ENCODE results near the gene SLC35F1.

Gene SLC35F1

DNA sequence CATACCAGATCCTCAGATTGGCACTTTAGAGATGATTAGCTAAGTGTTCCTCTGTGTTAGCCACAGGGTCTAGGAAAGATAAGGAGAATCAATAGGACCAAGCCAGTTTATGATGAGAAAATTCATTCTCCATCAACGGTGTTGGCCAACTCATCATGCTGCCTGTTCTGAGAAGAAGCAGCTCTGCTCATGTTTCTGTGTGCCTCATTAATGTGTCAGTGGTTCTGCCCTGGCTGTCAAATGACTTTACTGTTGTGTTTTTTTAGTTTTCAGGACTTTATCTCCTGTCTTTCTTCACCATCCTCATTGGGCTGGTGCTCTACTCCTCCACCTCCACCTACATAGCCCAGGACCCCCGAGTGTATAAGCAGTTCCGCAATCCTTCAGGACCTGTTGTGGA lies 406.7 kb downstream of the SLC35F1 start:
- DNase-seq (ENCODE audit: low read depth in 2 of 2) = no peak

DNA sequence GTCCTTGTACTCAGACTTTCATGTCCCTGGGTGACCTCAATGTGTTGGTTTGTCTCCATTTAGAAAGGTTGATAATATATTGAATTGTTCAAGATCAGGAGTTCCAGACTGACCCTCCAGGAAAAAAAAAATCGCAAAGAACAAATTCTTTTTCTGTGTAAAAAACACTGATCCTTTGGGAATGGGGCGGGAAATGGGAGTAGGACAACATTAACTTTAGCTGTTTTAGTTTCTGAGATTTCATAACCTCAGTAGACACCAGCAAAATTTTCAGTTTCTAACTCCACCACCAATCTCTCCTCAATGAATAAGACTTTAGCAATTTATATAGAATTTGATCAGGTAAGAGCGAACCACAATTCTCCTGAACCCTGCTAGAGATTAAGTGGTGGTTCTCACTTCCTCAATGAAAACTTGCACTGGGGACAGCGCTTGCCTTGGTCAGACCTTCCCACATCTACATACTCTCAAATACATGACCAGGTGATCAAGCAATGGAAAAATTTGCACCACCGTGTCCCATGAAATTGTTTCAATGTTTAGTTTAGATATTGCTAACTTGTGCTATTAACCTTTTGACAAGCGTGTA lies 409.8 kb downstream of the SLC35F1 start:
- DNase-seq (ENCODE audit: low read depth in 2 of 2) = no peak

DNA sequence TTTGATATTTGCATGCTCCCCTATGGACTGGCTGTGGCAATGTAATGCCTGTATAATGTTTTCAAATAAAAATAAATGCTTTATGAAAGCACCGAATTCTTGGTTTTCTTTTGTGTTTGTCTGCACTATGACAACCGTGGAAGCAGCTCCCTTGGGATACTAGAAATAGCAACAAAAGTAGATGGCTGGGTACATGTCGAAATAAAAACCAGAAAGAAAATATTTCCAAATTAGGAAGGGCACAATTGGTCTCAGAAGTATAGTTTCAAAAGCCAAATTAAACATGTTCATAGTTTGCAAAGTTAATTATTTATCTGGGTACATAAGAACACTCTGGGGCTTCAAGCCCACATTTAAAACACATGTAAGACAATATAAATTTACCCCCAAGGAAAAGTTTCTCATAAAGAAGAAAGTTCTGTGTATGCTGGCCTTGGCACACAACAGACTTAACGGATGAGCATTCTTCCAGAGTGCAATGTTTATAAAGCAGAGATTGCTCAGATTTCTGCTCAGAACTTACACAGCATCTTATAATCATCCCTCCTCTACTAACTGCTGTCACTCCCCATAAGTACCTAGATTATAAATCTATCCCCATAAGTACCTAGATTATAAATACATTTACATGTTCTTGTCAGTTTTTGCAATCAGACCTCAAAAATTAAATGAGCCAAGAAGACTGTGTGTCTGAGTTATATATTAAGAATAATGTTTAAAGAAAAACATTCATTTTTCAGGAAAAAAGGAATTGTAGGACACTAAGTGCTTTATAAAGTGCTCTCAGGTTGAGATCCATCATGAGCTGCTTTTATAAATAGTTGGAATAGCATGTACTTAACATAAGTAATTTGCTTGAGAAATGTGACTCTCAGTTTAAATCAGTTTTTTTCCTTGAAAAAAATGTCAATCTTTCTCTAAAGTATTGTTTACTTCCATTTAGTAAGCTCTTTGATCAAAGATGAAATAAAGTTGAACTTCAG lies 410.8 kb downstream of the SLC35F1 start:
- DNase-seq (ENCODE audit: low read depth in 2 of 2) = no peak

DNA sequence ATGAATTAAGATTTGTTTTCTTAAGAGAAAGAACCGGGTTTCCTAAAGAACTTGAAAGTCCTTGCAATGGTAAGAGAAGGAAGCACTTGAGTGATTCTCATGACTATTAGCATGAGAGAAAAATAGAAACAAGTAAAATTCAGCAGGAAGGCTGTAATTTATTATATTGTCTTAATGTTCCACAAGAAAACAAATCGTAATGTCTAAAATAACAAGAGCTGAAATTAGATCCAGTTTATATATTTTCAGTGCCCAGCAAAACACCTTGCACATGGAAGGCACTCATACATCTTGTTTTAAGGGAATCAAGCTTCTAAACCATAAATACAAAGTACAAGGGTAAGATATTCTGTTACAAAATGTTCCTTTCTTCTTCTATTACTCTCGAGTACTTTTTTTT lies 411.6 kb downstream of the SLC35F1 start:
- DNase-seq (ENCODE audit: low read depth in 2 of 2) = no peak

DNA sequence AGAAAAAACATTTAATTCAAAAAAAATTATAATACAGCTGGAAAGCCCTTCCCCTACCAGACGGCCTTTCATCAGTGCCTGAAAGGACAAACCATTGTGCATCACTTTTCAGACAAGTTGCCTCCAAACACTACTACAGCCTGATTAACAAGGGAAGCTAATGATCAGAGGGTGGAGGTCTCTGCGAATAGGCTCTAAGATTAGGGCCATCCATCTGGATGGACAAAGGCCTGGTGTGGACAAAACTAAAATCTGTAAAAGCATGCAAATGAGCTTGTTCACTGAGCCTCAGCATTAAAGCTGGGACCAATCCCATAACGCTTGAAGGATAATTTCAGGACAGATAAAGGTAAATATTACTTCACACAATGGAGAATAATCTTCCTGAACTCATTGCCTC lies 412.4 kb downstream of the SLC35F1 start:
- no peak for DNase-seq (ENCODE audit: low read depth in 2 of 2)

DNA sequence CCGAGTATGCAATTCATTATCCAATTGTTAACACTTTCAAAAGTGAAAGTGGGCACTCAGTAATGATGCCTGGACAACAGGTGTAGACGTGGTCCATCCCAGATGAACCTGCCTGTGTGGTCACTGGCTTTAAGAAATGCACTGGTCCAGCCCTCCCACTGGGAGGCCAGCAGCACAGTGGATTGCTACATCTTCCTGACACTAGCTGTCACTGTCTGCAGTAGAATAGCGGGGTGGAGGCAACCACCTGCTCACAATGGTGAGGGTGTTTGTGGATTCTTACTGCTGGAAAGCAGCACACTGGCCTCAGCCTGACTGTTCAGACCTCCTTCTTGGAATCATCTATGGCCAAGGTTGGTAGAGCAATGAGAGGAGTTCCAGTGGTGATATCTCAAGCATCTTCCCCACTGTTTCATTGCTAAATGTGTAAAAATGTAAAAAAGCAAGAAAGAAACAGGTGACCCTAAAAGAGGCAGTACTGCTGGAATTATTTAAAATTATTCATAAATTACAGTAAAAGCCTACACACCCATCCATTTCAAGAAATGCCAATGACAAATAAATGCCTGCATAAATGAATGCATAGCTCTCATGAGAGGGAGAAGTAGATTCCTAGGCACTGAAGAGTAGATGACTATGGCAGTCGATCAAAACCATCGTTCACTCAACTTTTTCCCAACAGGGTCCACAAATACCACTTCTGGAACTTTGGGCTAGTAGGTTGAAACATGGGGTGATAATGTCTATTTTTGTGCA lies 413.0 kb downstream of the SLC35F1 start:
- no peak for DNase-seq (ENCODE audit: low read depth in 2 of 2)

DNA sequence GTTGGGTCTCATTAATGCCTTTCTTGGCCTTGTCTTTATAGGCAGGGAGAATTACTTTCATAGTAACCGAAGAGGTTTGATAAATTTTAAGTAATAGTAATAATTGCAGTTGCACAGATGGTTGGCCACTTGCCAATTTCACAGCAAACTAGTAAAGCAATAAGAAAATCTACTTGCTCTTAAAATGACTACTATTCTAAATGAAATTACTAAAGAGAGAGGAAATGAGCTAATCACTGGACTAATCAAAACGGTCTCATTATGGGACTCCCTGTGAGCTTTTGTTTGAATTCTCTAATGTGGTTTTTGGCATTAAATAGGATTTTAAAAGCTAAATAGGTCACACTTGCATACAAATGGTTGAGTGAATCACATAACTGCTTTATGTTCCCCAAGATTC lies 413.6 kb downstream of the SLC35F1 start:
- no peak for DNase-seq (ENCODE audit: low read depth in 2 of 2)

DNA sequence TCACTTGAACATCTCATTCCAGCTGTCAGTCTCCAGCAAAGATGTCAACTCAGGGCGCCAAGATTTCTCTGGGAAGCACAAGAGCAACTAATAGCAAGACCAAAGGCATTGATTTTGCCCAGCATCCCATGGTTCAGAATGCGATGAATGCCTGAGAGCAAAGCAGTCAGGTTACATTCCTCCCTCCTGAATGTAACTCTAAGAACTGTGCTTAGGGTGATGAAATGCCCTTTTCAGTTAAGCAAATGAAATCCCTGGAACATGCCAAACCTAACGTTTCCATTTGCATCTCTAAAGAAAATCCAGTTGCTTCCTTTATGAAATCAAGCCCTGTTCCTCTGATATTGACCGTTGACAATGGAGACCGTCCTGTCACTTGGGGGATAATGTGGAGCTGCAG lies 417.1 kb downstream of the SLC35F1 start:
- no peak for DNase-seq (ENCODE audit: low read depth in 2 of 2)

DNA sequence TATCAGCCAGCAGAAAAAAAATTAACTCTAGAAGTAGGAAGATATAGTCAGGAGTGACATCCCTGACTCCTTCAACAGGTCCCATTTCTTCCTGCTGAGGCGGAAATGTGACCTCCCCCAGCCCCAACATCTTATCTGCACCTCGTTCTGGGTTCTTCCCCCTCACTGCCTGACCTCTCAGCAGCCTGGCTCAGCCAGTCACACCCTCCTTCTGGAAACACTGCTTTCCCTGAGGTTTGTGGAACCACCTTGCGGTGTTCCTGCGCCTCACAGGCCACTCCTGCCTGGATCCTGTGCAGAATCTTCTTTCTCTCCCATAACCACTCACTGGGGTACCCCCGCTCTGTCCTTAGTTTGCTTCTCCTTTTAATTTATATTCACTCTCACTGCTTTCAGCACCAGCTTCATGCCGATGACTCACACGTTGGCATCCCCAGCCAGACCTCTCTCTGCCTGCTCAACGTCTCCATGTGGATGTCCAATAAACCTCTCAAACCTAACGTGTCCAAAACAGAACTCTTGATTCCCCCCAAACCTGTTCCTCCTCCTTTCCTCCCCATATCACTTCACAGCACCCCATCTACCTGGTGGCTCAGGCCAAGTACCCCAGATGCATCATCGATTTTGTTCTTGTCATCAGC lies 418.3 kb downstream of the SLC35F1 start:
- DNase-seq (ENCODE audit: low read depth in 2 of 2) = no peak

DNA sequence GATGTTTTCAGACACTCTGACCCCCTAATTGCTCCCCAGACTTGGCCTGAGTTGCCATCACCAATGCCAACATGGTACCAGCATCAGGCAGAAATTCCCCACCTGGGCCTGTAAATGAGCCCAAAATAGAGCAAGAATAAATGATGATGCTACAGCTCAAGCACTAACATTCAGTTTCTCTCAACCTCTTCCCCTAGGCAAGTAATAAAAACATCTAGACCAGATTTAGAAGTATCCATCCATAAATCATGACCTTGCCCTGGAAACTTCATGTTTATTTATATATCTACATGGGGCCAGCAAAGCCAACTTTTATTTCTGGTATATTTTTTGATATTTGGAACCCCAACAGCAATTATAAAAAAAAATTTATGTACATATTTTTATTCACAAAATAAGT lies 419.6 kb downstream of the SLC35F1 start:
- no peak for DNase-seq (ENCODE audit: low read depth in 2 of 2)

DNA sequence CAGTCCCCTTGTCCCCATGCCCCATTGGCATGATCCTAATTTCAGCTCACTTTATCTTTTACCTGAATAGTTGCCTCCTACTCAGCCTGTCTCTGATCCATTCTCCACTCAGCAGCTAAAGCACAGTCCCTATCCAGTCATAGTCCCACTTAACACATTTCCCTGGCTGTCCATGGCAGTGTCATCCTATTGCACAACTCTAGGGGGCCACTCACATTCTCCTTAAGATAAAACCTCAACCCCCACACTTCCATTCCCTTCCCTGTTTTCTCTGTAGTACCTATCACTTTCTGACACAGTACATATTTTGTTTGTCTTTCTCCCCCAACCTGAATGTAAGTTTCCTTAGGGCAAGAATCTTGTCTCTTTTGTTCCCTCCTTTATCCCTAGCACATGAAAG lies 420.2 kb downstream of the SLC35F1 start:
- DNase-seq (ENCODE audit: low read depth in 2 of 2) = no peak

DNA sequence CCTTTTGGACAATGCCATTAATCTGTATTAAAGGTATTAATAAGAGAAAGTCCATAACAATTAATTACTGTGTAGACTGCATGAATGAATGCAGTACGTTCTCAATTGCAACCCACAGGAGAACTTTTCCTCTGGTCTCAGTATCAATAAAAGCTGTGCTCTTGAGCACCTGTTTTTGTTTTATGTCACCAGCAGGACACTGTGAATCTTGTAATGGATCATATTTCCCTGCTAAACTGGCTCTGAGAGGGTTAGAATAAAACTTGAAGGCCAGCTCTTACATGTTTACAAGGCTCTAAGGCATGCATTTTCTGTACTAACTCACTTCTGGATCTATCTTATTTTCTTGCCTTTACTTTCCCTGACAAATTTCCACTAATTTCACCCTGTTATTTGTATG lies 426.7 kb downstream of the SLC35F1 start:
- no peak for DNase-seq (ENCODE audit: low read depth in 2 of 2)

DNA sequence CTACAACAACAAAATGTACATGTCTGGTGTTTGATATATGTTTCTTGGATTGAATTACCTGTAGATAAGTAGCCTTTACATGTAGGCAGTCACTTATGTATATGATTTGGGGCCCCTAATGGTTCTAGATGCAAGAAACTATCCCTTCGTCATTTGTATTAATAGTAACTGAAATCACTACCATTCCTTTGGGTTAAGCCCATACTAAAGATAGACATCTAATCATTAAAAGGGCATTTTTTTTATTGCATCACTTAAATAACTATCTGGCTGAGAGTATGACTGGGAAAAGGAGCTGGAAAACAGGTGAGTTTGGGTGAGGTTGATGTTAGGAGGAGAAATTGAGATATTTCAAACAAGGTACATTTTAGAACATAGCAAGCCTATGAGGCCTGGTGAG lies 427.6 kb downstream of the SLC35F1 start:
- DNase-seq (ENCODE audit: low read depth in 2 of 2) = no peak

DNA sequence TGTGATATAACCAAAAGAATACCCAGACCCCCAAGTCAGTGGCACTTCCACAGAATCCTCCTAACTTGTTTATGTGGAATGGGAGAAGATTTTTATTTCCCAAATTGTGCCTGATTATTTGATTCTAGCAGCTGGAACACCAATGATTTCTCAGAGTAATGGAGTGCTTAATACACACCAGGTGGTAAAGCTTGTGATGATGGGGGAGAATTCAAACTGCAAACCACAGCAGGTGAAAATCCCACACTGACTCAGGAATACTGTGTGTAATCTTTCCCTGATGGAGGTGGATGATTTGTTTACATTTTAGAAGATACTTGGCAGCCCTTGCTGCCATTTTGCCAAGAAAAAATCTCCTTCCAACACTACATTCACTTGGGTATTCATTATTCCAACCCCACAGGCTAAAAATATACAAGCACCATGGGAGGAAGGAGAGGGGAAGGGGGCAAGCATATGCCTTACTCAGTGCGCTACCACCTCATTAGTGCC lies 428.3 kb downstream of the SLC35F1 start:
- no peak for DNase-seq (ENCODE audit: low read depth in 2 of 2)

DNA sequence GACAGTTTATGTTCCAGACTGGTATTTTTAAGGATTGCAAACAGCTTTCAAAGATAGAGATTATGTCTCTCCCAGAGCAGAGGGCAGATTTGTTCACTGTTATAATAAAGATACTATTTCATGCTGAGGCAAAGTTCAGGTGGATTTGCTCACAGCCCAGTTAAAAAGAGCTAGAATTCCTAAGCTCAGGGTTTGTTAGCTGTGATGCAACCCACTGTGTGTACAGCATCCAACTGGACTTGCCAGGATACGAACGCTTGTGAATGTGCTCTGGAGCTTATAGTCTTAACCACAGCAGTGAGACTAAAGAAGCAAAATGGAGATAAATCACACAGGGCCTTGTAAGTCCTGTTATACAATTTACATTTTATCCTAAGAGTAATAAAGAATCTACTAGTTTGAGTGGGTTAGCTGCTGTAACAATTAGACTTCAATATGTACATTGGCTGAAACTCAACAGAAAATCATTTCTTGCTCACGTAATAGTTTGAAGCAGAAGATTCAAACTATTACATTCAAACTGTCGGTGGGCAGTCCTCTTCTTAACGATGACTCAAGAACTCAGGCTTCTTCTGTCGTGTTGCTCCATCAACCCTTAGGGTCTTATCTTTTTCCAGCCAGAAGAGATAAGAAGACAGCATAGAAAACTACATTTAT lies 437.1 kb downstream of the SLC35F1 start:
- DNase-seq (ENCODE audit: low read depth in 2 of 2) = no peak

DNA sequence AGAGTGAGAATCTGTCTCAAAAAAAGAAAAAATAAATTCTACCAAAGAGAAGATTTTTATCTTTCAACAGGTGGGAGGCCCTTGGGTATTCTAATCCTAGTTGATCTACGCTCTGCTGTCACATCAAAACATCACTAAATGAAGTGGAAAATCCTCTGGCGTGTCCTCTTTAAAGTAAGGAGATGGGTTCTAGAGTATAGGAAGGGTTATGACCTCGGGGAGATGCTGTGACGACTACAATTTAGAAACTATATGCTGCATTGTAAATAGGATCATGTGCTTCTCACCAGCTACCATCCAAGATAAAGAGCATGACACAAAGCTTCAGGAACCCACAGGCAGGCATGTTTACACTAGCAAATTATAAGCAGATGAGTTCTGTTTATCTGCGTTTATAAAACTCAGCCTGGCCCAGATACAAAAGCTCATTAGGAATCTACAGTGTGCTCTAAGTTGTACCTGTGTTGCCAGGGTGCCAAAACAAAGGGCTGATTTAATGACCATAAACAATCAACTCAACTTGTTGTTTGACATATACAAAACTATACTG lies 443.9 kb downstream of the SLC35F1 start:
- no peak for DNase-seq (ENCODE audit: low read depth in 2 of 2)

DNA sequence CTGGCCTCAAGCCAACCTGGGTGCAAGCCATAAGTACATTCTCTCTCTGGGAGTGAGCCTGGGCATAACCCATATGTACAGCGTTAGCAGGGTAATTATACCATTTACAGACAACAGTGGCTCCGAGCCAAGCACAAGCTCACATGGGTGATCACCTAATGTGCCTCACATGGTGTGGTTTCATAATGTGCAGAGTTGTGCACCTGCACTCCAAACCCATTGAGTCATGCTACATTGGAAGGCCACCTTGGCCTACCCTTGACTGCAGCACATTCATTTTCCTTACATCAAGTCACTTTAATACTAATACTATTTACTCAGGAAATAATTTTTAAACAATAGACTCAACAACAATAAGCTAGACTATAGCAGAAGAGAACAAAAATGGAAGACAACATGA lies 446.5 kb downstream of the SLC35F1 start:
- DNase-seq (ENCODE audit: low read depth in 2 of 2) = no peak

DNA sequence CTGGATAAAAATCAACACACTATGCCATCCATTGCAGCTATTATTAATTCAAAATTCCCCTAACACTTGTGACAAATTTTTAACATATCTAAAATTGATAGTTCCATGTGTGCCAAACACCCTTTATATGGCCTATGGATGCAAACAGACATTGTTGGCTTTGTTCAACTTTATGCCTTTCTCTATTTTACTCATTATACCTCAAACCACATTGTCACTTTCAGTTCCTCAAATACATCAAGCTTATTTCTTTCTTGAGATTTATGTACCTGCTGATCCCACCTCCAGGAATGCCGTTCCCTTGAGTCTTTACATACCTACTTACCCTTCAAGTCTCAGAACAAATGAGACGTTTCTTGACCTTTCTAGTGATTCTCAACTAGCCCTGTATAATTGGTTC lies 447.6 kb downstream of the SLC35F1 start:
- DNase-seq (ENCODE audit: low read depth in 2 of 2) = no peak

DNA sequence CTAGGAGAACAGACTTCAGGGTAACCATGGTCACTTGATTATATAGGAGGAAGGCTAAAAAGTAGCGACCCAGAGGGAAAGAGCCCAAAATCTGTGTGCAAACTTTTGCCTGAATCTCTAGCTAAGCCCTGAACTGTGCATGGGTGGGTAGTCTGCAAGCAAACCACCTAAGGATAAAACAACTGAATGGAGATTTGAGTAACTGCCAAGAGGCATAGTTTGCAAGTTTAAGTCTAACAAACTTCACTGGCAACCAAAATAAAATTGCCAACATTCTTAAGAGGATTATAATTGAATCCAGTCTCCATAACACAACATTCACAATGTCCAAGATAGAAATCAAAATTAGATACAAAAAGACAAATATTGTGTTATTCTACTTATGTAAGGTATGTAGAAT lies 449.0 kb downstream of the SLC35F1 start:
- no peak for DNase-seq (ENCODE audit: low read depth in 2 of 2)

DNA sequence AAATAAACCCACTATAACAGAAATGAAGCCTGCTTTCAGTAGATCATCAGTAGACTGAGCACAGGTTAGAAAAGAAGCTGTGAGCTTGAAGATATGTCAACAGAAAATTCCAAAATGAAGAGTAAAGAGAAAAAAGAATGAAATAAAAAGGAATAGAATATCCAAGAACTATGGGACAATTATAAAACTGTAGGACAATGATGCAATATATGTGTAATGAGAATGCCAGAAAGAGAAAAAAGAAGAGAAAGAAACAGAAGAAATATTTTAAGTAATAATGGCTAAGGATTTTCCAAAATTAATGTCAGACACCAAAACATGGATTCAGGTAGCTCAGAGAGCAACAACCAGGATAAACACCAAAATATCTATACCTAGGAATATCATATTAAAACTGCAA lies 449.6 kb downstream of the SLC35F1 start:
- no peak for DNase-seq (ENCODE audit: low read depth in 2 of 2)

Measured in stimulated activated CD4-positive, alpha-beta T cell treated with anti-CD3 and anti-CD28 coated beads, Interleukin-15, amount 100 ng/mL, for 48 hours (primary cell).